Stomach (tissue), 9 donors: ENCODE measurements around the gene SEZ6L2. TPM values are rescaled to one million over a fixed set of nuclear protein-coding genes. Genes with fewer than 3 reads are reported as not detected.

Experiments
- DNase-seq, 2 donors: peaks; one replicate each; pipeline versions ENCODE4 v3.0.0 to v3.0.0-alpha.2; 2013 to 2019
- H3K27ac ChIP-seq, 5 donors: fragments of 200-600 bp in 4 of 5; sonication (generic) in 4 of 5; one replicate each; pipeline ENCODE4 v1.5.1; 2013 to 2019; ENCODE audit warnings: mild to moderate bottlenecking in 1 of 5, moderate library complexity in 1 of 5
- H3K27me3 ChIP-seq, 3 donors: fragments of 200-600 bp; sonication (generic); one replicate each; pipeline ENCODE4 v1.5.1; 2017 to 2019; ENCODE audit warnings: mixed run types in 1 of 3
- H3K36me3 ChIP-seq, 4 donors: fragments of 200-600 bp; sonication (generic); 1 replicate in 3 of 4; 2 replicates in 1 of 4; pipeline ENCODE4 v1.5.1; 2016 to 2019
- H3K4me1 ChIP-seq, 4 donors: fragments of 200-600 bp; sonication (generic); one replicate each; pipeline ENCODE4 v1.5.1; 2016 to 2019
- H3K4me3 ChIP-seq, 4 donors: fragments of 200-600 bp; sonication (generic) in 3 of 4; one replicate each; pipeline ENCODE4 v1.5.1; 2016 to 2019; ENCODE audit warnings: mild to moderate bottlenecking in 1 of 4
- H3K9me3 ChIP-seq, 4 donors: fragments of 200-600 bp; sonication (generic); one replicate each; pipeline ENCODE4 v1.5.1; 2016 to 2019
- EP300 ChIP-seq: sonication (generic); formaldehyde crosslinking; IDR thresholded peaks from one replicate; pipeline ENCODE4 v1.6.1; 2017; ENCODE audit warnings: antibody characterized with exemption
- POLR2A ChIP-seq, 4 donors: fragments of 450-650 bp; IDR thresholded peaks; one replicate each; pipeline ENCODE4 v1.6.1; 2016; ENCODE audit warnings: antibody characterized with exemption in 4 of 4, control low read depth in 2 of 4, mild to moderate bottlenecking in 1 of 4, moderate library complexity in 1 of 4
- POLR2AphosphoS5 ChIP-seq, 3 donors: sonication (generic); formaldehyde crosslinking; IDR thresholded peaks; one replicate each; pipeline ENCODE4 v1.6.1; 2016; ENCODE audit warnings: antibody characterized with exemption in 3 of 3
- WGBS, 5 donors: extraction: QIAGEN DNeasy Blood & Tissue Kit in 3 of 5; methylation state at CpG; one replicate each; pipeline versions ENCODE4 v1.1.5 to v1.1.7; 2013 to 2018; 5-methylcytosine and 5-hydroxymethylcytosine counted together
- intact Hi-C: fragments of 100-400 bp; cut with DNase I; formaldehyde crosslinking; loops from one replicate; pipeline ENCODE4 v1.15.1; 2023; ENCODE audit warnings: low total_unique reads
- polyA plus RNA-seq, 3 donors: library from polyadenylated mRNA; stranded (reverse); fragments of 200-250 nt; gene quantifications; one replicate each; pipeline ENCODE4 v1.2.3, GENCODE V29; 2013
- total RNA-seq, 5 donors: library from RNA; depleted of rRNA; stranded (reverse); fragments of >200 nt; gene quantifications; one replicate each; pipeline versions ENCODE4 v1.1.0 to v1.2.3, GENCODE V29; 2014 to 2016
- TF ChIP-seq, protein P1 (sequence below), 7 experiments: fragments of 450-650 bp in 4 of 7; fragments of 200-600 bp in 3 of 7; sonication (generic) in 3 of 7; IDR thresholded peaks; one replicate each; pipeline ENCODE4 v1.5.1; 2016 to 2019; ENCODE audit warnings: antibody characterized with exemption in 7 of 7, control low read depth in 2 of 7, mild to moderate bottlenecking in 1 of 7
- donor health status: healthy with polysubstance abuse.
- donor health status: Bipolar disorder and iron deficiency.
- donor health status: healthy.

Gene SEZ6L2
- total and polyA plus RNA-seq, 8 donors, result 1.5 to 31.4 (median 7.7) TPM; not detected in 1

DNA sequence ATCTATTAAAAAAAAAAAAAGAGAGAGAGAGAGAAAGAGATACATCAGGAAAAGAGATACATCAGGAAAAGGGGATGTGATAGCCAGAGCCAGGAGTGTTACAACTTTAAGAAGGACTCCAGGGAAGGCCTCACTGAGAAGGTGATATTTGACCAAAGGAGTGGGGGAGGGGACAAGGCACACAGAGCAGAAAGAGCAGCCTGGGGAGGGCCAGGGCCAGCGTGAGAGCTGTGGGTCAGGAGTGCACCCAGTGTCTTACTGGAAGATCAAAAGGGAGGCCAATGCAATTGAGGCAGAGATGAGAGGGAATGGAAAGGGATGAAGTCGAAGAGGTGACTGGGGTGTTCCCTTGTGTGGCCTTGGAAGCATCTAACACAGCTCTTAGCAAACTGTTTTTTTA lies 8.6 kb upstream of the SEZ6L2 start:
- H3K4me1 ChIP-seq, result no peaks in the 10 kb centered on the region
- H3K27ac ChIP-seq, result no peak overlapping the region
- DNase-seq, result no peak
- no peaks in the 10 kb centered on the region for H3K9me3 ChIP-seq
- WGBS, 5 donors, result 58 to 88% (median 64%) methylated on average over 2 of the region's 2 CpGs
- intact Hi-C loops, result no loop called here
- H3K36me3 ChIP-seq, result peaks cover 0 to 26% (median 17%) of the 10 kb centered on the region in 4 donors
- no peak for TF ChIP-seq POLR2A (IDR thresholded peaks at IDR 0.05)
- no peak overlapping the region for H3K4me3 ChIP-seq
- H3K27me3 ChIP-seq, result no peaks in the 10 kb centered on the region

DNA sequence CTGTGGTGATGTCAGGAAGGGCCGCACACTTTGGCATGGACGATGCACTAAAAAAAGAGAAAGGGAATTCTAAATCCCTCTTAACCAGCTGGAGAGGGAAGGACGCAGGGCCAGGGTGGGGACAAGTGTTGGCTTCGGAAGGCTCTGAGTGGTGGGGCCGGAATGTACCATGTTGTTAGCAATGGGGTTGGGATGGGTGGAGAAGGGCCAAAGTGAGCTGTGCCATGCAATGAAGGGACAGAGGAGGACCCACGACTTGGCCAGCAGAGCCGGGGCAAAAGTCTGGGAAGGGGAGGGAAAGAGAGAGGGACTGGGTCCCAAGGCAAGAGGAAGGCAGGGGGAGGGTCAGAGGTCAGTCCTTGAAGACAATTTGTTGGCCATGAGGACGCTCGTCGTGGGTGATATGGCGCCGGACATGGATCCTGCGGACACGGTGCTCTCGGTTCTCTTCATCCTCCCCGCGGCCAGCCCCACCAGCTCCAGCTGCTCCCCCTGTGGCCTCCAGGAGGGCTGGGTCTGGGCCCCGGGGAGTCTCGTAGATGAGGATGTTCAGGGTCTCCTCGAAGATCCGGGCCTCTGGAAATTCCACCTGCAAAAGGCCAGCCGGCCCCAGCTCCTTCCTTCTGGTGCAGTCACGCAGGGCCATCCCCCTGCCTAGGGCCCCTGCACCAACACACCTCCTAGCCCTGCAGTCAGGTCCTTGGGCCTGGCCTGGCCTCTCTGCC lies 7.3 kb upstream of the SEZ6L2 start:
- Histone ChIP-seq H3K4me1 (peaks cover 0 to 3% (median 2%) of the 10 kb centered on the region in 4 donors), H3K36me3 (peaks cover 0 to 23% (median 17%) of the 10 kb centered on the region in 4 donors), H3K9me3 (no peaks in the 10 kb centered on the region), H3K27ac (no peak overlapping the region), H3K4me3 (no peak overlapping the region), H3K27me3 (peaks cover 0 to 2% (median 0%) of the 10 kb centered on the region in 3 donors)
- WGBS, 5 donors, result 86 to 92% (median 87%) methylated on average over 18 to 23 of the region's 23 CpGs
- TF ChIP-seq, protein P1, sequence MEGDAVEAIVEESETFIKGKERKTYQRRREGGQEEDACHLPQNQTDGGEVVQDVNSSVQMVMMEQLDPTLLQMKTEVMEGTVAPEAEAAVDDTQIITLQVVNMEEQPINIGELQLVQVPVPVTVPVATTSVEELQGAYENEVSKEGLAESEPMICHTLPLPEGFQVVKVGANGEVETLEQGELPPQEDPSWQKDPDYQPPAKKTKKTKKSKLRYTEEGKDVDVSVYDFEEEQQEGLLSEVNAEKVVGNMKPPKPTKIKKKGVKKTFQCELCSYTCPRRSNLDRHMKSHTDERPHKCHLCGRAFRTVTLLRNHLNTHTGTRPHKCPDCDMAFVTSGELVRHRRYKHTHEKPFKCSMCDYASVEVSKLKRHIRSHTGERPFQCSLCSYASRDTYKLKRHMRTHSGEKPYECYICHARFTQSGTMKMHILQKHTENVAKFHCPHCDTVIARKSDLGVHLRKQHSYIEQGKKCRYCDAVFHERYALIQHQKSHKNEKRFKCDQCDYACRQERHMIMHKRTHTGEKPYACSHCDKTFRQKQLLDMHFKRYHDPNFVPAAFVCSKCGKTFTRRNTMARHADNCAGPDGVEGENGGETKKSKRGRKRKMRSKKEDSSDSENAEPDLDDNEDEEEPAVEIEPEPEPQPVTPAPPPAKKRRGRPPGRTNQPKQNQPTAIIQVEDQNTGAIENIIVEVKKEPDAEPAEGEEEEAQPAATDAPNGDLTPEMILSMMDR (IDR thresholded peaks at IDR 0.05), result no peak
- no peak for TF ChIP-seq POLR2AphosphoS5 (IDR thresholded peaks at IDR 0.05)
- no peak for TF ChIP-seq EP300
- no peak for TF ChIP-seq POLR2A (IDR thresholded peaks at IDR 0.05)
- DNase-seq, result no peak
- intact Hi-C loops, result no loop called here

DNA sequence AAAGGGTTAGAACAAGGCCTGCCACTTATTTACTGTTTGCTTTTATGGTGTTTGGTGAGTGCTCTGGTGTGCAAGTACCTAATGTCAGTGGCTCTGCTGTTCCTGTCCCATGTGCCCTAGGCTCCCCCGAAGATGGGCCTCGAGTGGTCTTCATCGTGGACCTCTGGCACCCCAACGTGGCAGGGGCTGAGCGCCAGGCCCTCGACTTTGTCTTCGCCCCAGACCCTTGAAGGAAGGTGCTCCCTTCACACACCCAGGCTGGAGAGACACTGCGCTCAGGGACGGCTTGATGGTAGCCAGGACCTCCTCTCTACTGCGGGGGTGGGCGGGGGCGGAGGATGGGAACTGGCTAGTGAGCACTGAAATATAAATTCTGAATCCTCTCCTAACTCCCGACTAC lies 6.3 kb upstream of the SEZ6L2 start:
- WGBS, 5 donors, result 85 to 92% (median 88%) methylated on average over 13 of the region's 13 CpGs
- Histone ChIP-seq H3K27me3 (peaks cover 0 to 12% (median 0%) of the 10 kb centered on the region in 3 donors), H3K9me3 (no peaks in the 10 kb centered on the region), H3K27ac (no peak overlapping the region), H3K36me3 (peaks cover 0 to 21% (median 17%) of the 10 kb centered on the region in 4 donors), H3K4me3 (no peak overlapping the region), H3K4me1 (peaks cover 0 to 13% (median 9%) of the 10 kb centered on the region in 4 donors)
- intact Hi-C loops, result no loop called here
- no peak for DNase-seq
- TF ChIP-seq, protein P1 (IDR thresholded peaks at IDR 0.05), result no peak
- TF ChIP-seq EP300 (no peak), POLR2AphosphoS5 (IDR thresholded peaks at IDR 0.05) (no peak), POLR2A (IDR thresholded peaks at IDR 0.05) (no peak)

DNA sequence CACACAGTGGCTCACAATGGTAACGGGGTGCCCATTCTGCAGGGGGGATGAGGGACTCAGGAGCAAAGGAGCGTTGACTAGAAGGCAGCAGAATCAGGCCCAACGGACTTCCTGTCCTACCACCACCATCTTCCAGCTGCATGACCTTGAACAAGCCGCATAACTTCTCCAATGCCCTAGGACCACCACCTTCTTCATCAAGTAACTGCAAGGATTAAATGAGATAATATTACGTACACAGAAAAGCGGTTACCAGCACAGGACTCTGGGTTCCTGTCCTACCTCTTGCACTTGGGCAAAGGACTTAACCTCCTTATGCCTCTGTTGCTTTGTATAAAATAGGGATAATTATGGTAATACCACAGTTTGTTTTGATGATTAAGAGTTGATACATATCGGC lies 5.6 kb upstream of the SEZ6L2 start:
- intact Hi-C loops, result no loop called here

DNA sequence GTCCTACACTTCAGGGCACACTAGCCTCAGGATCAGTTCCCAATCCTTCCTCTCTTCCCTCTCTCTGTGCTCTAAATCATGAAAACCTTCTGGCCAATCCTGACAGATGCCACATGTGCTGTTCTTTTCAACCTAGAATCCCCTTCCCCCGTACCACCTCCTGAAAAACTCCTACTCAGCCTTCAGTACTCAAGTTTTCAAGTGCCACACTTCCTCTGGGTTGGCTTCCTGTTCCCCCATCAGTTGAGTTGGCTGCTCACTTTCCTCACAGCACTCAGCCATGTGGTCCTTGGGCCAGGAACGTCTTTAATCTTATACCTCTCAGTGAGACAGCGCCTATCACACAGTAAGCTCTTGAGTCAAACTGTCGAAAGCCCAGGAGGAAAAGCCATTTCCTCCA lies 4.2 kb upstream of the SEZ6L2 start:
- WGBS, 5 donors, result 56 to 83% (median 77%) methylated on average over 4 of the region's 4 CpGs
- intact Hi-C loops, result no loop called here
- no peak overlapping the region for H3K4me3 ChIP-seq
- peaks cover 2 to 33% (median 30%) of the 10 kb centered on the region in 4 donors for H3K4me1 ChIP-seq
- no peaks in the 10 kb centered on the region for H3K9me3 ChIP-seq
- peaks cover 0 to 21% (median 17%) of the 10 kb centered on the region in 4 donors for H3K36me3 ChIP-seq
- peaks cover 0 to 28% (median 6%) of the 10 kb centered on the region in 3 donors for H3K27me3 ChIP-seq
- DNase-seq, result no peak
- H3K27ac ChIP-seq, result no peak overlapping the region
- TF ChIP-seq, protein P1 (IDR thresholded peaks at IDR 0.05), result no peak
- TF ChIP-seq POLR2AphosphoS5 (IDR thresholded peaks at IDR 0.05), result no peak
- no peak for TF ChIP-seq EP300
- TF ChIP-seq POLR2A (IDR thresholded peaks at IDR 0.05), result no peak

More for the DNA sequence above, 5.6 kb upstream of the SEZ6L2 start:
- H3K4me1 ChIP-seq, result peaks cover 0 to 19% (median 17%) of the 10 kb centered on the region in 4 donors
- peaks cover 0 to 21% (median 17%) of the 10 kb centered on the region in 4 donors for H3K36me3 ChIP-seq
- no peaks in the 10 kb centered on the region for H3K9me3 ChIP-seq
- no peak for DNase-seq
- 93 to 95% (median 94%) methylated on average over 7 of the region's 7 CpGs for WGBS, 5 donors
- no peak for TF ChIP-seq EP300
- TF ChIP-seq POLR2AphosphoS5 (IDR thresholded peaks at IDR 0.05), result no peak
- no peak overlapping the region for H3K27ac ChIP-seq
- no peak overlapping the region for H3K4me3 ChIP-seq
- peaks cover 0 to 16% (median 0%) of the 10 kb centered on the region in 3 donors for H3K27me3 ChIP-seq
